B cell (primary cell): ENCODE results near the gene CSF1R. TPM values are rescaled to one million over a fixed set of nuclear protein-coding genes. Genes with fewer than 3 reads are reported as not detected.

Experiments used
- ATAC-seq: fragments of 200-7000 bp; cut with Tn5 transposase; one replicate; pipeline ENCODE4 v1.10.0; 2021; ENCODE audit warnings: low read depth, mild to moderate bottlenecking, moderate number of reproducible peaks, moderate library complexity
- CTCF ChIA-PET: fragments of 350-600 bp; sonication (Branson Sonifier 250); formaldehyde crosslinking; loops from one replicate; lab custom pipeline; 2021; ENCODE audit warnings: antibody characterized with exemption, inconsistent platforms; lab: Charles Lee
- POLR2A ChIA-PET: fragments of 350-600 bp; sonication (Branson Sonifier 250); formaldehyde crosslinking; loops from one replicate; lab custom pipeline; 2021; ENCODE audit warnings: antibody characterized with exemption; lab: Charles Lee
- DNase-seq: peaks from one replicate; pipeline ENCODE4 v3.0.0; 2013
- H2AFZ ChIP-seq: 2 replicates; pipeline ENCODE4 v1.6.1; 2012; ENCODE audit warnings: mild to moderate bottlenecking, low read depth, low read length; ENCODE audit not compliant: insufficient read depth, poor library complexity, severe bottlenecking
- H3K27ac ChIP-seq, 2 donors: 1 replicate in 1 of 2; 2 replicates in 1 of 2; pipeline ENCODE4 v1.5.1; 2012 to 2013; ENCODE audit warnings: low read length in 2 of 2, mild to moderate bottlenecking in 2 of 2, moderate library complexity in 1 of 2
- H3K27me3 ChIP-seq, 4 experiments: fragments of 200-600 bp in 1 of 4; sonication (generic) in 1 of 4; replicated peaks in 1 of 4; 1 replicate in 2 of 4; 2 replicates in 2 of 4; pipeline versions ENCODE4 v1.6.1 to v1.7.0; 2013 to 2016; ENCODE audit warnings: low read length in 3 of 4, mild to moderate bottlenecking in 2 of 4, mixed read lengths in 1 of 4, moderate library complexity in 1 of 4; ENCODE audit not compliant: insufficient read depth in 4 of 4, control insufficient read depth in 3 of 4; ENCODE audit errors: control extremely low read depth in 1 of 4
- H3K36me3 ChIP-seq, 2 experiments: replicated peaks in 1 of 2; 1 replicate in 1 of 2; 2 replicates in 1 of 2; pipeline versions ENCODE4 v1.6.1 to v1.7.1; 2013; ENCODE audit warnings: low read length in 1 of 2; ENCODE audit not compliant: insufficient read depth in 2 of 2, control insufficient read depth in 1 of 2; ENCODE audit errors: control extremely low read depth in 1 of 2, extremely low read depth in 1 of 2
- H3K4me1 ChIP-seq, 2 donors: fragments of 200-600 bp in 1 of 2; sonication (generic) in 1 of 2; 1 replicate in 1 of 2; 2 replicates in 1 of 2; pipeline versions ENCODE4 v1.5.1 to v1.6.1; 2013 to 2017; ENCODE audit warnings: low read length in 2 of 2; ENCODE audit not compliant: control insufficient read depth in 2 of 2, insufficient read depth in 2 of 2
- H3K4me2 ChIP-seq: replicated peaks from 2 replicates; pipeline ENCODE3; 2012; ENCODE audit warnings: mild to moderate bottlenecking, low read depth, low read length; ENCODE audit not compliant: poor library complexity, severe bottlenecking
- H3K4me3 ChIP-seq, 5 experiments: fragments of 200-600 bp in 1 of 5; sonication (generic) in 1 of 5; 1 replicate in 3 of 5; 2 replicates in 2 of 5; pipeline versions ENCODE4 v1.5.1 to v1.7.0; 2011 to 2016; ENCODE audit warnings: low read length in 4 of 5, mild to moderate bottlenecking in 4 of 5, low read depth in 2 of 5, control low read depth in 1 of 5, moderate library complexity in 1 of 5; ENCODE audit not compliant: insufficient read depth in 1 of 5; ENCODE audit errors: control extremely low read depth in 1 of 5, extremely low read depth in 1 of 5
- H3K79me2 ChIP-seq: fragments of 200-600 bp; sonication (generic); one replicate; pipeline ENCODE4 v1.6.0; 2016; ENCODE audit warnings: low read length; ENCODE audit not compliant: control insufficient read depth, insufficient read depth
- H3K9ac ChIP-seq: fragments of 200-600 bp; sonication (generic); 2 replicates; pipeline ENCODE4 v1.6.1; 2017; ENCODE audit warnings: mild to moderate bottlenecking, low read length, moderate library complexity
- H3K9me3 ChIP-seq, 3 donors: one replicate each; pipeline versions ENCODE4 v1.6.1 to v1.7.1; 2013; ENCODE audit warnings: low read length in 2 of 3; ENCODE audit not compliant: control insufficient read depth in 2 of 3, insufficient read depth in 1 of 3; ENCODE audit errors: control extremely low read depth in 1 of 3
- H4K20me1 ChIP-seq: 2 replicates; pipeline ENCODE4 v1.6.0; 2012; ENCODE audit warnings: mild to moderate bottlenecking, low read length; ENCODE audit not compliant: insufficient read depth, control insufficient read depth, poor library complexity, severe bottlenecking
- H3K27ac Mint-ChIP-seq: one replicate; pipeline ENCODE4 v1.8.0; 2021; ENCODE audit warnings: mixed read lengths
- H3K27me3 Mint-ChIP-seq: one replicate; pipeline ENCODE4 v1.8.0; 2021; ENCODE audit warnings: mixed read lengths
- H3K4me1 Mint-ChIP-seq: one replicate; pipeline ENCODE4 v1.8.0; 2021; ENCODE audit warnings: mixed read lengths
- H3K4me3 Mint-ChIP-seq: one replicate; pipeline ENCODE4 v1.8.0; 2021; ENCODE audit warnings: mixed read lengths
- H3K9me3 Mint-ChIP-seq: one replicate; pipeline ENCODE4 v1.8.0; 2022; ENCODE audit warnings: mixed read lengths; ENCODE audit not compliant: insufficient read depth
- EZH2 ChIP-seq: IDR thresholded peaks from 2 replicates; pipeline ENCODE4 v1.6.1; 2012; ENCODE audit warnings: borderline replicate concordance, low read depth, mild to moderate bottlenecking, moderate library complexity, low read length; ENCODE audit not compliant: insufficient read depth, poor library complexity, severe bottlenecking
- WGBS: methylation state at CpG from one replicate; pipeline ENCODE4 v1.1.5; 2013; ENCODE audit warnings: missing lambda C conversion rate; ENCODE audit not compliant: insufficient coverage; 5-methylcytosine and 5-hydroxymethylcytosine counted together
- intact Hi-C: fragments of 100-400 bp; cut with micrococcal nuclease; formaldehyde crosslinking; loops from one replicate; pipeline ENCODE4 v1.10.0; 2022
- polyA plus RNA-seq: library from polyadenylated mRNA; depleted of rRNA; stranded (reverse); fragments of >200 nt; gene quantifications from 2 replicates; pipeline ENCODE4 v1.2.3, GENCODE V29; 2012
- total RNA-seq, 2 donors: library from RNA; stranded (reverse); fragments of 120-200 nt in 1 of 2; gene quantifications; 1 replicate in 1 of 2; 2 replicates in 1 of 2; pipeline versions ENCODE4 v1.2.3 to v1.2.4, GENCODE V29; 2013 to 2022
- TF ChIP-seq, protein P1 (sequence below): fragments of 200-600 bp; IDR thresholded peaks from one replicate; pipeline ENCODE4 v1.8.0; 2022; ENCODE audit warnings: antibody characterized with exemption, mild to moderate bottlenecking

The CSF1R gene
- total and polyA plus RNA-seq, 2 donors (not counting 1 experiment from before 2014, with no cell fraction given) = 1.6 to 2.5 TPM

DNA sequence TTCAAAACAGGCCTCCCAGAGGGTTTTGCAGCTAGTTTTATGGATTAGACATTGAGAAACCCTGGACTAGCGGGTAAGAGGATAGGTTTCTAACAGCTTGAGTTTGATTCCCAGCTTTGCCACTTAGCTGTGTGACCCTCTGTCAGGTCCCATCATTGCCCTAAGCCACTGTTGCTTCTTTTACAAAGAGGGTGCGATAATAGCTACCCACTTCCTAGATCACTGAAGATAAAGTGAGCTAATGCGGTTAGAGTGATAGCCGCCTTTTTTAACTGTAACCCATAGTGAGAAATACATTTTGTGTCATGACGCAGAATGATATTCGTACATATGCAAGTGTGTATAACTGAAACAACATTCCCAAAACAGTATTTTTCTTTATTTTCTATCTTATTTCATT is 40.3 kb downstream of the CSF1R start:
- H3K27ac Mint-ChIP-seq = no peak overlapping the region
- no peaks in the 10 kb centered on the region for H4K20me1 ChIP-seq
- H3K79me2 ChIP-seq = no peaks in the 10 kb centered on the region
- no peak overlapping the region for H2AFZ ChIP-seq
- H3K9ac ChIP-seq = no peak overlapping the region
- intact Hi-C loops = no loop called here
- ATAC-seq = no peak
- H3K4me3 Mint-ChIP-seq = no peak overlapping the region
- ChIA-PET POLR2A (no interaction called here), CTCF (interaction anchor here (1.0 kb wide), 1 partner anchor 15 kb away, joined by 3 read pairs; no protein-coding TSS in a partner anchor)
- no peaks in the 10 kb centered on the region for H3K9me3 Mint-ChIP-seq
- no peaks in the 10 kb centered on the region for H3K9me3 ChIP-seq
- H3K4me1 Mint-ChIP-seq = peaks cover 8% of the 10 kb centered on the region
- WGBS = 100% methylated on average over 1 of the region's 6 CpGs
- DNase-seq = no peak
- H3K4me3 ChIP-seq = no peak overlapping the region
- H3K4me1 ChIP-seq = peaks cover 0 to 3% of the 10 kb centered on the region in 2 donors
- peaks cover 33 to 95% of the 10 kb centered on the region in 2 experiments for H3K36me3 ChIP-seq
- no peak overlapping the region for H3K4me2 ChIP-seq
- H3K27me3 ChIP-seq = no peaks in the 10 kb centered on the region
- no peaks in the 10 kb centered on the region for H3K27me3 Mint-ChIP-seq
- TF ChIP-seq, protein P1, sequence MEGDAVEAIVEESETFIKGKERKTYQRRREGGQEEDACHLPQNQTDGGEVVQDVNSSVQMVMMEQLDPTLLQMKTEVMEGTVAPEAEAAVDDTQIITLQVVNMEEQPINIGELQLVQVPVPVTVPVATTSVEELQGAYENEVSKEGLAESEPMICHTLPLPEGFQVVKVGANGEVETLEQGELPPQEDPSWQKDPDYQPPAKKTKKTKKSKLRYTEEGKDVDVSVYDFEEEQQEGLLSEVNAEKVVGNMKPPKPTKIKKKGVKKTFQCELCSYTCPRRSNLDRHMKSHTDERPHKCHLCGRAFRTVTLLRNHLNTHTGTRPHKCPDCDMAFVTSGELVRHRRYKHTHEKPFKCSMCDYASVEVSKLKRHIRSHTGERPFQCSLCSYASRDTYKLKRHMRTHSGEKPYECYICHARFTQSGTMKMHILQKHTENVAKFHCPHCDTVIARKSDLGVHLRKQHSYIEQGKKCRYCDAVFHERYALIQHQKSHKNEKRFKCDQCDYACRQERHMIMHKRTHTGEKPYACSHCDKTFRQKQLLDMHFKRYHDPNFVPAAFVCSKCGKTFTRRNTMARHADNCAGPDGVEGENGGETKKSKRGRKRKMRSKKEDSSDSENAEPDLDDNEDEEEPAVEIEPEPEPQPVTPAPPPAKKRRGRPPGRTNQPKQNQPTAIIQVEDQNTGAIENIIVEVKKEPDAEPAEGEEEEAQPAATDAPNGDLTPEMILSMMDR = no peak
- no peak for TF ChIP-seq EZH2
- no peak overlapping the region for H3K27ac ChIP-seq

DNA sequence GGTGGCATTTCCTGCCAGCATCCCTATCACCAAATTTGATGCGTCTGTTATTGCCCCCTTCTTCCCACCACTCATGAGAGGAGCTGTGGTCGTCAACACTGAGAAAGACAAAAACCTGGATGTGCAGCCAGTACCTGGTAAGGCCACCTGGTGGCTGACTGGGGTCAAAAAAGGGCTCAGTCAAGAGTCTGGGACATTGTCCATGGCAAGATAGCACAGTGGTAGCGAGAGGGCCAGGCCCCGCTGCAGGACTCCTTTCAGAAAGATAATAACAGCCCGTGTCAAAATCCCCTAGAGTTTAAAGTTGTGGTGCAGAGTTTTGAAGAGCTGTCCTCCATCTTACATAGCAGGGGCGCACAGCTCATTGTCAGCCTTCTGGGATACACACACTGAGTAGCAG is 40.8 kb downstream of the CSF1R start:
- no peak for ATAC-seq
- POLR2A ChIA-PET = no interaction called here
- no peaks in the 10 kb centered on the region for H3K27me3 Mint-ChIP-seq

More for the DNA sequence above, 40.8 kb downstream of the CSF1R start:
- Mint-ChIP-seq H3K9me3 (no peaks in the 10 kb centered on the region), H3K4me1 (peaks cover 8% of the 10 kb centered on the region), H3K27ac (no peak overlapping the region), H3K4me3 (no peak overlapping the region)
- intact Hi-C loops = no loop called here
- H3K4me3 ChIP-seq = no peak overlapping the region
- TF ChIP-seq, protein P1 = no peak
- TF ChIP-seq EZH2 = no peak
- no peaks in the 10 kb centered on the region for H3K9me3 ChIP-seq
- H3K27me3 ChIP-seq = no peaks in the 10 kb centered on the region
- CTCF ChIA-PET = interaction anchor here (0.6 to 1.0 kb wide), 2 partner anchors 15 to 479 kb away, joined by 3 read pairs; no protein-coding TSS in a partner anchor
- no peak overlapping the region for H3K9ac ChIP-seq
- DNase-seq = no peak
- peaks cover 33 to 95% of the 10 kb centered on the region in 2 experiments for H3K36me3 ChIP-seq
- WGBS = 84% methylated on average over 3 of the region's 6 CpGs
- H2AFZ ChIP-seq = no peak overlapping the region
- H4K20me1 ChIP-seq = no peaks in the 10 kb centered on the region
- H3K4me2 ChIP-seq = no peak overlapping the region
- H3K27ac ChIP-seq = no peak overlapping the region
- no peaks in the 10 kb centered on the region for H3K79me2 ChIP-seq
- H3K4me1 ChIP-seq = peaks cover 0 to 3% of the 10 kb centered on the region in 2 donors
